ENCODE measurements around the gene LMF2.
"Not testable (repeated sequence)": the region's sequence is repeated elsewhere in the genome, so short reads cannot be mapped to it uniquely, and the experiment has no call there.

Gene LMF2

DNA sequence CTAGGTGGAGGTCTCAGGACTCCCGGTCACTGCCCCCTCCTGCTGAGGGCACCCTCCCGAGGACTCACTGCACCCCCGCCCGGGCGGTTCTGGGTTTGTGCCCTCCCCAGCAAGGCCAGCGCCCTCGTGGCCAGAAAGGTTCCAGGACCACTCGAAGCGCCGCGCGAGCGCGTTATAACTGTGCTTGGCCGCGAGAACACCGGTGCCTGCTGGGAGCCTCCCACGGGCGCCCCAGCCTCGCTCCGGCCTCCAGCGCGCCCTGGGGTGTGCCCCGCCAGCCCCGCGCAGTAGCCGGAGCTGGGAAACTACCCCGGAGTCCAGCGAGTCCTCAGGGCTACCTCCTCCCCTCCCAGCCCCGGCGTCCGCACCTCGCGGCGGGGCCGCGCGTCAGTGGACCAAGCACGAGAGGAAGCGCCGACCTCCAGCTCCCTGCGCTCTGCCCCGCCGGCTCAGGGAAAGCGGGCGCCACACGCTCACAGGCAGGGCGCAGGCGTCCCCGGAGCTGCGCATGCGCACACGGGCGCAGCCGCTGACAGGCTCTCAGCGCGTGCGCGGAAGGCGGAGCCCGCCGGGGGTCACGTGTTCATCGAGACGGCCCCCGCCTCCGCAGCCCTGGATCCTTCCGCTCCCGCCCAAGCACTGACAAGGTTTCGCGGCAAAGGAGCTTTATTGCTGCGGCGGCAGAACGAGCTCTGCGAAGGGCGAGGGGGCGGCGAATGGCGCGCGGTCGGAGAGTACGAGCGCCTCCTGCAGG lies 17.8 kb upstream of the LMF2 start, which contains the start of gene SCO2:
SCO2 (minus strand) TSS at position 495 of the 754 bp plus-strand sequence. CDS start 1,187 bp downstream, outside the sequence.
- in situ Hi-C loops (cut with MboI; ENCODE audit: low pct_unique_long_range_greater_than_20kb, low sequenced_read_pairs): no loop called here
- DNase-seq: peak; percentile 98

DNA sequence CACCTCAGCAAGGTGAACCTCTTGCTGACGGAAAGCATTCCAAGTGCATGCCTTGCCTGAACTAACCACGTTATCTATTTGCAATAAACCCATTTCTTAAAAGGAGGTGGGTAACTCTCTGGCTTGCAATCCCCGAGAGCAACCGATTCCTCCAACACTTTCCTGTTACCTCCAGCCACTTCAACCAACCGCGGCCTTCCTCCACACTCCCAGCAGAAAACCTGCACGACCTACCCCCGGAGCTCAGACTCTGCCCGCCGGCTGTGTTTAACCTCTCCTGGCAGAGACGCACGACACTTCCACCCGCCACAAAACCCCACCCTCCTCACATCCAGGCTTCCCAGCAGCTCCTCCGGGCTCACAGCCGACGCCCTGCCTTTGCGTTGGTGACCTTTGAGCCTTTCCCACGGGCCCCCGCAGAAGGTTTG lies 17.2 kb upstream of the LMF2 start:
- DNase-seq: peak; percentile 57
- in situ Hi-C loops (cut with MboI; ENCODE audit: low pct_unique_long_range_greater_than_20kb, low sequenced_read_pairs): no loop called here

DNA sequence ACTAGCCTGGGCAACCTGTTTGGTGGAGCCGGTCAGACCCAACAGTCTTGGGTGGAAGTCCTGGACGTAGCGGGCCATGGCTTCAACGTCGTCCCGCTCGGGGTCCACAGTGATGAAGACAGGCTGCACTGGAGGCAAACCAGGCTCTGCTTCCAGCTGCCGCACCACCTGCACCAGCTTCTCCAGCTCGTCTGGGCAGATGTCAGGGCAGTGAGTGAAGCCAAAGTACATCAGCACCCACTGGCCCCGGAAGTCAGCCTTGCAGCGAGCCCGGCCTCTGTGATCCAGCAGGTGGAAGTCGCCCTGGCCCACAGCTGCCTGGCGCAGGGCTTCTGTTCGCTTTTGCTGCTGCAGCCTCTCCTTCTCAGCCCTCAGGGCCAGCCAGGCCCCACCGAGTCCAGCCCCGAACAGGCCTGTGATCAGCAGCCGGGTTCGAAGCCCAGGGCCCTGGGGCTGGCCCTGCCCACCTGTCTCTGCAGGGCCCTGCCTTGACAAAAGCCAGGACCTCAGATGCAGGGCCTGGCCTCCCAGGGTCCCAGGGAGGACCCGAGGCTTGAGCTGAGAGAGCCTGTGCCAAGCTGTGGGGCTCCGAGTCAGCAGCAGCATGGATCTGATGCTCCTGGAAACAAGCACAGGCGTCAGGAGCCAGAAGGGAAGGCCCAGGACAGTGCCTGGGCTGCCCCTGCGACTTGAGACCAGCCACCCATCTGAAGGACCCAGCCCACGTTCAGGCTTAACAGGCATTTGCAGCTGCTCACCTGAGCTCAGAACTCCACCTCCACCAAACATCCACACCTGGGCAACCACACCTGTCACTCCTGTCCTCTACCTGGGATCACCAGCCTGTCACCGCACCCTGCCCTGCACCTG lies 16.5 kb upstream of the LMF2 start:
- in situ Hi-C loops (cut with MboI; ENCODE audit: low pct_unique_long_range_greater_than_20kb, low sequenced_read_pairs): no loop called here

GRCh38 chr22:50523458-50523805 lies 15.9 kb upstream of the LMF2 start:
- in situ Hi-C loops (cut with MboI; ENCODE audit: low pct_unique_long_range_greater_than_20kb, low sequenced_read_pairs): no loop called here
- no peak for DNase-seq

More for the DNA sequence above, 16.5 kb upstream of the LMF2 start:
- DNase-seq: no peak

DNA sequence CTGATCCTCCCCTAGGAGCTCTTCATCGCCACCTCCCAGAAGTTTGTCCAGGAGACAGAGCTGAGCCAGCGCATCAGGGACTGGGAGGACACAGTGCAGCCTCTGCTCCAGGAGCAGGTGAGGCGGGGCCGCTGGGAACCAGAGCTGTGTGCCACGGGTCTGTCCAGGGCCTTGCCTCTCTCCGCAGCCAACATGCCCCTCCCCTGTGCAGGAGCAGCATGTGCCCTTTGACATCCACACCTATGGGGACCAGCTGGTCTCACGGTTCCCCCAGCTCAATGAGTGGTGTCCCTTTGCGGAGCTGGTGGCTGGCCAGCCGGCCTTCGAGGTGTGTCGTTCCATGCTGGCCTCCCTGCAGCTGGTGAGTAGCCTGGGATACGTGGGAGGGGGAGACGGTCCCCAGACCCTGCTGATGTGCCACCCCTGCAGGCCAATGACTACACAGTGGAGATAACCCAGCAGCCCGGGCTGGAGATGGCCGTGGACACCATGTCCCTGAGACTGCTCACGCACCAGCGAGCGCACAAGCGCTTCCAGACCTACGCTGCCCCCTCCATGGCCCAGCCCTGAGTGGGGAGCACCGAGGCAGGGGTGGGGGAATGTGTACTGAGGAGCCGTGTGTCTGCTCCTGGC lies 15.4 kb upstream of the LMF2 start:
- in situ Hi-C loops (cut with MboI; ENCODE audit: low pct_unique_long_range_greater_than_20kb, low sequenced_read_pairs): no loop called here
- no peak for DNase-seq

DNA sequence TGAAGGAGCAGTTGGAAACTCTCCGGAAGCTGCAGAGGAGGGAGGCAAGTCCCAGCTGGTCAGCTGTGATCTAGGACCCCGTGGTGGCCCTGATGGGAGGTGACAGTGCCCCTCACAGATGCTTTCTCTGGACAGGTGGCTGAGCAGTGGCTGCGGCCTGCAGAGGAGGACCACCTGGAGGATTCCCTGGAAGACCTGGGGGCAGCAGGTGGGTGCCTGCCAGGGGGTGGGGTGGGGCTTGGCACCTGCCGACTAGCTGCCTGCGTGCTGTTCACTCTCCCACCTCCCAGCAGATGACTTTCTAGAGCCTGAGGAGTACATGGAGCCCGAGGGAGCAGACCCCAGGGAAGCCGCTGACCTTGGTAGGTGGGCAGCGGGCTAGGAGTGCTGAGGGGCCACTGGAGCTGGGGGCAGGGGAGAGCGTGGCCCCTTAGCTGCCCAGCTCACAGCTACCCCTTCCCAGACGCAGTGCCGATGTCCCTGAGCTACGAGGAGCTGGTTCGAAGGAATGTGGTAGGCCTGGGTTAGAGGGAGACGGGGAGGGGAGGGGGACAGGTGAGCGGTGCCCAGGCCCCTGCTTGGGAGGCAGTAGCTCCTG lies 14.8 kb upstream of the LMF2 start:
- in situ Hi-C loops (cut with MboI; ENCODE audit: low pct_unique_long_range_greater_than_20kb, low sequenced_read_pairs): no loop called here
- no peak for DNase-seq

DNA sequence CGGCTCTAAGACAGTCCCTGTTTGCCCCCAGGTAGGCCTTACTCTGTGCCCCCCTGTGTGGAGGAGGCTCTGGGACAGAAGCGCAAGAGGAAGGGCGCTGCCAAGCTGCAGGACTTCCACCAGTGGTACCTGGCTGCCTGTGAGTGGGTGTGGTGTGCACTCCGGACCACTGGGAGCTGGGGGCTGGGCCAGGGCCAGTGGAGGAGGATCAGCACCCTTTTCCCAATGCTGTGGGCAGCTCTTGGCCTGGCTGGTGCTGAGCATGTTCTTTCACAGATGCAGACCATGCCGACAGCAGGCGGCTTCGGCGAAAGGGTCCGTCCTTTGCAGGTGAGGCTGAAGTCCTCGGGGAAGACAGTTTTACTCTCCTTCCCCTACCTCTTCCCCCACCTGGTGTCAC lies 14.2 kb upstream of the LMF2 start:
- in situ Hi-C loops (cut with MboI; ENCODE audit: low pct_unique_long_range_greater_than_20kb, low sequenced_read_pairs): no loop called here
- DNase-seq: no peak

GRCh38 chr22:50520826-50521453 lies 13.4 kb upstream of the LMF2 start:
- in situ Hi-C loops (cut with MboI; ENCODE audit: low pct_unique_long_range_greater_than_20kb, low sequenced_read_pairs): no loop called here
- DNase-seq: no peak

DNA sequence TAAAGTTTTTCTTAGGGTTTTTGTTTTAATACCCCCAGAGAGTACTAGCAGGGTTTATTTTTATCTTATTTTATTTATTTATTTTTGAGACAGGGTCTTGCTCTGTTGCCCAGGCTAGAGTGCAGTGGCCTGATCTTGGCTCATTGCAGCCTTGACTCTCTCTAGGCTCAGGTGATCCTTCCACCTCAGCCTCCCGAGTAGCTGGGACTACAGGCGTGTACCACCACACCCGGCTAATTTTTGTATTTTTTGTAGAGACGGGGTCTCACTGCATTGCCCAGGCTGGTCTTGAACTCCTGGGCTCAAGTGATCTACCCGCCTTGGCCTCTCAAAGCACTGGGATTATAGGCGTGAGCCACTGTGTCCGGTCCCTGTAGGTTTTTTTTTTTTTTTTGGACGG lies 12.7 kb upstream of the LMF2 start:
- DNase-seq; in situ Hi-C loops (cut with MboI; ENCODE audit: low pct_unique_long_range_greater_than_20kb, low sequenced_read_pairs): not testable (repeated sequence)

GRCh38 chr22:50519151-50519550 lies 11.6 kb upstream of the LMF2 start:
- DNase-seq: no peak
- in situ Hi-C loops (cut with MboI; ENCODE audit: low pct_unique_long_range_greater_than_20kb, low sequenced_read_pairs): no loop called here

DNA sequence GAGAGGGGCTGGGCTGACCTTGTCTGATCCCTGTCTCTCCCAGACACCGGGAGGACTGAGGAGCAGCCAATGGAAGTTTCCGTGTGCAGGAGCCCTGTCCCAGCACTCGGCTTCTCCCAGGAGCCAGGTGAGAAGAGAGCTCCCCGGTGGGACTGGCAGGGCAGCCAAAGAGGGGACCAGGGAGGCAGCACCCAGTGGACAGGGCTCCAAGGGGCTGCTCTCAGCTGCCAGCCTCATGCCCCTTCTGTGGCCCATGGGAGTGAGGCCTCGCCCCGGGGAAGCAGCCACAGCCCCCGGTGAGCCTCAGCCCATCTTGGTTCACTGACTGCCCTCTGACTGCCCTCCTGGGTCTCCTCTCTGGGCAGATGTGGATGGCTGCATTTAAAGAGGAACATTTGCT lies 11.1 kb upstream of the LMF2 start:
- DNase-seq: no peak
- in situ Hi-C loops (cut with MboI; ENCODE audit: low pct_unique_long_range_greater_than_20kb, low sequenced_read_pairs): no loop called here

GRCh38 chr22:50517495-50518260 lies 10.2 kb upstream of the LMF2 start:
- no peak for DNase-seq
- in situ Hi-C loops (cut with MboI; ENCODE audit: low pct_unique_long_range_greater_than_20kb, low sequenced_read_pairs): no loop called here

DNA sequence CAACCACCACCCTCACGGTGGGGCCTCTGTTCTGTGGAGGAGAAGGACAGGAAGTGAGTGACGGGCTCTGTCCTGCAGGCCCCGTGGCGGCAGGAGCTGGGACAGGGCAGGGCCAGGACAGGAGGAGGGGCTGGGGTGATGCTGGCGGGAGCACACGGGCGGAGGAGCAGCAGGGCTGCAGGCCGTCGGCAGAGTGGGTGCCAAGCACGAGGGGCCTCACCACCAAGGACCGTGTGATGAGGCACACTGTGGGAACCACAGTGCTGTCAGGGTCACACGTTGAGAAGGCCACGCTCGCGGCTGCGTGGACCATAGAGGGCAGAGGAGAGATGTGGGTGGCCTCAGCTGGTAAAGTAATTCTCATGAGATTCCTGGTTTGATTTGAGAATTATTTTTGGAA lies 9.4 kb upstream of the LMF2 start:
- DNase-seq: no peak
- in situ Hi-C loops (cut with MboI; ENCODE audit: low pct_unique_long_range_greater_than_20kb, low sequenced_read_pairs): no loop called here

DNA sequence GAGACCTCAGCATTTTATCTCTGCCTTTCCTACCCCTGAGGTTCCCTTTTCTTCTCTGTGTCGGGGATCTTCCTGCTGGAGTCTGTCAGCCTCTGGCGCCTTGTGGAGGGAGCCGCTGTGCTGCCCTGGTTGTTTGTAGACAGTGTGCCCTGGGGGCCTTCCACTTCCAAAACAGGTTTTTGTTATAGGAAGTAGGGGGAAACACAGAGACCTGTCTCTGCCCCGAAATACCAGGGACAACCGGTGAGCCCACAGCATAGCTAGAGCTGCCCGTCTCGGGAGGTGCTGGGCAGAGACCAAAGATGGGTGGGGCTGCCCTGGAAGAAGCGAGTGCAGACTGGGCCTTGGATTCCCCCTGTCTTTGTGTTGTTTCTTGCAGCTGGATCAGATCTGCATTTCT lies 8.6 kb upstream of the LMF2 start:
- no peak for DNase-seq
- in situ Hi-C loops (cut with MboI; ENCODE audit: low pct_unique_long_range_greater_than_20kb, low sequenced_read_pairs): no loop called here

- in situ Hi-C loops (cut with MboI; ENCODE audit: low pct_unique_long_range_greater_than_20kb, low sequenced_read_pairs): no loop called here
- no peak for DNase-seq
Measured at GRCh38 chr22:50513175-50513574, 5.7 kb upstream of the LMF2 start.

DNA sequence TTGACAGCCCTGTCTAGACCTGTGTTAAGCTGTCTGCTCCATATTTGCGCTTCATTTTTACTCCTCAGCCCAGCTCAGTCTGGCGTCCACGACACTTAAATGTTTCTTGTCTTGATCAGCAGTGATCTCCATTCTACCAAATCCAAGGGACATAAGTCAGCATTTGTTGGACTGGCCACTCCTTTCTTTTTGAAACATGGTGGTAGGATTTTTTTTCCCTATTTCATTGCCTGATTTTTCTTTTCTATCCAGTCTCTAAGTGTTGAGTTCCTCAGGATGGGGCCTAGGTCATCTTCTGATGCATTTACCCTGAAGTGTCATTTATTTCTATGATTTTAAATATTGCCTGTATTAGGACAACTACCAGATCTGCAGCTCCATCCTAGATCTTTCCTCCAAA lies 1.4 kb upstream of the LMF2 start:
- in situ Hi-C loops (cut with MboI; ENCODE audit: low pct_unique_long_range_greater_than_20kb, low sequenced_read_pairs): no loop called here
- DNase-seq: no peak

- DNase-seq: peak; percentile 94
- in situ Hi-C loops (cut with MboI; ENCODE audit: low pct_unique_long_range_greater_than_20kb, low sequenced_read_pairs): no loop called here
Measured at GRCh38 chr22:50507991-50508884, 736 bp upstream of the LMF2 start, which contains the start of gene NCAPH2. TSS of gene NCAPH2 (plus strand) at chr22:50508224. CDS start at chr22:50508338, 114 bp downstream.
